ENCODE measurements around the gene HOXA11. TPM values are rescaled to one million over a fixed set of nuclear protein-coding genes. Genes with fewer than 3 reads are reported as not detected.

The HOXA11 gene
- total RNA-seq, 1 experiment from 2014 or later: 0.84 TPM

GRCh38 chr7:27189295-27189996 is 4.4 kb upstream of the HOXA11 start:
- DNase-seq (ENCODE audit: unreplicated experiment): no peak
- H3K27ac Mint-ChIP-seq (ENCODE audit: low read depth, unreplicated experiment): no peak overlapping the region
- no peak for TF ChIP-seq CTCF (IDR thresholded peaks at IDR 0.05; ENCODE audit: unreplicated experiment)
- H3K4me1 Mint-ChIP-seq (ENCODE audit: insufficient read depth, unreplicated experiment): peaks cover 14% of the 10 kb centered on the region
- H3K4me3 Mint-ChIP-seq (ENCODE audit: unreplicated experiment): no peak overlapping the region
- ChIA-PET POLR2A (no interaction called here), CTCF (interaction anchor here (0.5 to 2.2 kb wide), 5 partner anchors 18 to 414 kb away, joined by 3 to 6 read pairs (median 3); no protein-coding TSS in a partner anchor)
- no peaks in the 10 kb centered on the region for H3K36me3 Mint-ChIP-seq (ENCODE audit: insufficient read depth, unreplicated experiment)
- H3K27me3 Mint-ChIP-seq (ENCODE audit: insufficient read depth, unreplicated experiment): peaks cover 2% of the 10 kb centered on the region
- H3K9me3 Mint-ChIP-seq (ENCODE audit: unreplicated experiment): no peaks in the 10 kb centered on the region
- no TSS peak for BruUV-seq (replicated peaks)
- intact Hi-C loops (cut with micrococcal nuclease): no loop called here

GRCh38 chr7:27188386-27189294 is 3.6 kb upstream of the HOXA11 start:
- Mint-ChIP-seq H3K27me3 (ENCODE audit: insufficient read depth, unreplicated experiment) (no peaks in the 10 kb centered on the region), H3K36me3 (ENCODE audit: insufficient read depth, unreplicated experiment) (no peaks in the 10 kb centered on the region), H3K4me3 (ENCODE audit: unreplicated experiment) (no peak overlapping the region), H3K4me1 (ENCODE audit: insufficient read depth, unreplicated experiment) (peaks cover 14% of the 10 kb centered on the region), H3K9me3 (ENCODE audit: unreplicated experiment) (no peaks in the 10 kb centered on the region), H3K27ac (ENCODE audit: low read depth, unreplicated experiment) (no peak overlapping the region)
- ChIA-PET CTCF (interaction anchor here (0.6 to 2.0 kb wide), 3 partner anchors 10 to 593 kb away, joined by 3 to 9 read pairs (median 3); no protein-coding TSS in a partner anchor), POLR2A (no interaction called here)
- intact Hi-C loops (cut with micrococcal nuclease): no loop called here
- no TSS peak for BruUV-seq (replicated peaks)
- TF ChIP-seq CTCF (IDR thresholded peaks at IDR 0.05; ENCODE audit: unreplicated experiment): no peak
- no peak for DNase-seq (ENCODE audit: unreplicated experiment)

- BruUV-seq (replicated peaks): no TSS peak
- intact Hi-C loops (cut with micrococcal nuclease): no loop called here
- Mint-ChIP-seq H3K4me3 (ENCODE audit: unreplicated experiment) (no peak overlapping the region), H3K27me3 (ENCODE audit: insufficient read depth, unreplicated experiment) (no peaks in the 10 kb centered on the region), H3K4me1 (ENCODE audit: insufficient read depth, unreplicated experiment) (peaks cover 14% of the 10 kb centered on the region), H3K9me3 (ENCODE audit: unreplicated experiment) (no peaks in the 10 kb centered on the region), H3K27ac (ENCODE audit: low read depth, unreplicated experiment) (no peak overlapping the region), H3K36me3 (ENCODE audit: insufficient read depth, unreplicated experiment) (no peaks in the 10 kb centered on the region)
- CTCF ChIA-PET: interaction anchor here (0.6 to 2.0 kb wide), 3 partner anchors 8 to 260 kb away, joined by 3 to 15 read pairs (median 9); no protein-coding TSS in a partner anchor
- no peak for DNase-seq (ENCODE audit: unreplicated experiment)
- no peak for TF ChIP-seq CTCF (IDR thresholded peaks at IDR 0.05; ENCODE audit: unreplicated experiment)
- POLR2A ChIA-PET: no interaction called here
These were observed 2.7 kb upstream of the HOXA11 start for GRCh38 chr7:27187475-27188385.
